HUES64 (cell line): ENCODE results near the gene KLC1.

ENCODE experiments used
- H3K27ac ChIP-seq: 2 replicates; pipeline ENCODE4 v1.7.0; 2013; ENCODE audit warnings: low read depth, low read length, inconsistent platforms
- H3K27me3 ChIP-seq: 2 replicates; pipeline ENCODE4 v1.6.1; 2013; ENCODE audit warnings: mild to moderate bottlenecking, low read length; ENCODE audit not compliant: insufficient read depth
- H3K36me3 ChIP-seq: 2 replicates; pipeline ENCODE4 v1.6.1; 2013; ENCODE audit warnings: mild to moderate bottlenecking, low read length; ENCODE audit not compliant: insufficient read depth
- H3K4me1 ChIP-seq: 2 replicates; pipeline ENCODE4 v1.6.1; 2013; ENCODE audit warnings: mild to moderate bottlenecking, low read length, moderate library complexity; ENCODE audit not compliant: insufficient read depth
- H3K4me3 ChIP-seq: 2 replicates; pipeline ENCODE4 v1.5.1; 2013; ENCODE audit warnings: mild to moderate bottlenecking, low read length, moderate library complexity
- H3K9ac ChIP-seq: 2 replicates; pipeline ENCODE4 v1.6.1; 2013; ENCODE audit warnings: mild to moderate bottlenecking, low read depth, low read length
- H3K9me3 ChIP-seq: 2 replicates; pipeline ENCODE4 v1.6.1; 2013; ENCODE audit warnings: low read depth, low read length; ENCODE audit not compliant: insufficient read depth
- WGBS: fragments of 150-250, 120-280 bp; methylation state at CpG from one replicate; pipeline ENCODE4 v1.1.7; 2013; ENCODE audit warnings: missing lambda C conversion rate; 5-methylcytosine and 5-hydroxymethylcytosine counted together

KLC1 gene

DNA sequence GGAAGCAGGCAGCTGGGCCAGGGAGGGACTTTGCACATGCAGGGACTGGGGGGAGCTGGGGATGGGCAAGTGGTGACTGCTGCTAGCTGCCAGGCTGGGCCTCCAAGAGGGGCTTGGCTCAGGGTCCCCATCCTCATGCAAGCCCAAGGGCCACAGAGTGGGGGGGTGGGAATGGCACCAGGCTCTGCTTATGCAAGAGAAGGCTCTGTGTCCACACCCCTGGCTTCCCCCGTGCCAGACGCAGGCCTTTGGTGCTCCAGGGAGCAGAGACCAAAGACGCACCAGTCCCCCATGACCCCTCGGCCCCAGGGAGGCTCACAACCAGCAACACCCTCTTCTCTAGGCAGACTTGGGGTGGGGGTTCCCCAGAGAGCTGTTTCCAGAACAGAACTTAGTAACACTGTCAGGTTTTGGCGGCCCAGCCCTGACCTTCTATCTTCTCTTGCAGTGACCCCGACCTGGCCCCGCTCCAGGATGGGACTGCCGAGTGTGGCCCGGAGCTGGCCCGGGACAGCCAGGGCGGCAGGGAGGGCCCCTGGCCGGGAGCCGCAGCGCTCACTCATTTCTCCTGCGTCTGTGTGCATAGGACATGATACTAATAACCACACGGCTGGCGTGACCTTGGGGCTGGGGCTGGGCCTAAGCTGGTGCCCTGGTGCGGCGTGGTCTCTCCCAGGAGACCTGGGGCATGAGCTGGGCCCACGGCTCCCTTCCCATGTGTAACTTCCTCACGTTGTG, 71.9 kb downstream of the KLC1 start:
- 96% methylated on average over 21 of the region's 21 CpGs for WGBS
- Histone ChIP-seq H3K27me3 (no peaks in the 10 kb centered on the region), H3K9ac (no peak overlapping the region), H3K27ac (no peak overlapping the region), H3K4me1 (no peaks in the 10 kb centered on the region), H3K9me3 (no peaks in the 10 kb centered on the region), H3K36me3 (peaks cover 82% of the 10 kb centered on the region), H3K4me3 (no peak overlapping the region)

DNA sequence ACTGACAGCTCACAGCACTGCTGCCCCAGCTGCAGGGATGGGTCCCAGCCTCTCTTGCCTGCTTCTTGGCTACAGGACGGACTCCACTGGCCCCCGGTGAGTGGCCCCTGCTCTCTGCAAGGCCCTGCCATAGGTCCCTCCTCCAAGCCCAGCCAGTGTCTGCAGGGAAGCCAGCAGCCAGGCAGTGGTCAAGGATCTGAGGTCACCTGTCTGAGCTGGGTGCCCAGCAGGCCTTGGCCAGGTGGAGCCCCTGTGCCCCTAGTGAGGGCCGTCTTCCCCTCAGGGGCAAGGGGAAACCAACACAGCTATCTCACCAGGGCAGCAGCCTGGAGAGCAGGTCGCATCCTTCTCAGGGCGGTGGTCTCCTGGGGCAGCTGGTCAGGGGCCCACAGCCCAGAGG, 73.1 kb downstream of the KLC1 start:
- H3K27ac ChIP-seq = no peak overlapping the region

DNA sequence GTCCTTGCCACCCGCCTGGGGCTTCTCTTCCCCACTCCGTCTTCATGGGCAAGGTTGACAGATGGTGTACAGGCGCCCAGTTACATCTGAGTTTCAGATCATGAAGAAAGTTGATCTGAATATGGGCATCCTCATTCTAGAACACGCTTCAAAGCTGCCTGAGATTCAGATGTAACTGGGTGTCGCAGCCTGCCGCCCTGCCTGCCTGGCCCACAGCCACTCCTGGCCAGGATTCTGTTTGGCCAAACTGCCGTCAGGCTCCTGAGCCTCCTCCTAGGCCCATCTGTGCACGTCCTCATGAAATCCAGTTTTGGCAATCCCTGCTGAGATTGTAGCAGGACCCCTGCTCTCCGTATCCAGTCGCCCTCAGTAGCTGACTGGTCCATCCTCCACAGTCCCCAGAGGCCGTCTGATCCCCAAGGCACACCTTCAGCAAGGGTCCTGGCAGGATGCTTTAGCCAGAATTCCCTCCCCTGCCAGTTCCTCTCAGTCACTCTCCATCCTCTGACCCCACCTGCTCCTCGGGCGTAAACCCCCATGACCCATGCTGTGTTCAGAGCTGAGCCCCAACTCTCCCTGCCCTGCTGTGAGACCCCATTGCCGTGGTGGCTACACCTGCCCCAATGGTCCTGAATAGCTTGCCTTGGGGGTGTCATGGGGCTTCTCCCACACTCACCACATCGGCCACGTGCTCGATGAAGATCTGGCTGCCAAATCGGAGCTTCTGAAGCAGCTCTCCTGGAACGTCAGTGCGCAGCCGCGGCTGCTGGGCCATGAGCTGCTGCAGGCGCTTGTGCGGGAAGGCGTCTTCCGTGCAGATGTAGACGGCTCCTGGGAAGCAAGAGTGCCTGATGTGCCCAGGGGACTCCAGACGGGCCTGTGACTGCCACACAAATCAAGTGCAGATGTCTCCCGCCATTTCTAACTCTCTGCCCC, 73.8 kb downstream of the KLC1 start:
- Histone ChIP-seq H3K27ac (no peak overlapping the region), H3K4me3 (no peak overlapping the region), H3K4me1 (no peaks in the 10 kb centered on the region), H3K9me3 (no peaks in the 10 kb centered on the region), H3K9ac (no peak overlapping the region), H3K27me3 (no peaks in the 10 kb centered on the region), H3K36me3 (peaks cover 91% of the 10 kb centered on the region)
- 96% methylated on average over 29 of the region's 29 CpGs for WGBS

More for the DNA sequence above, 73.1 kb downstream of the KLC1 start:
- no peaks in the 10 kb centered on the region for H3K27me3 ChIP-seq
- no peaks in the 10 kb centered on the region for H3K9me3 ChIP-seq
- H3K4me1 ChIP-seq = no peaks in the 10 kb centered on the region
- no peak overlapping the region for H3K4me3 ChIP-seq
- no peak overlapping the region for H3K9ac ChIP-seq
- H3K36me3 ChIP-seq = peaks cover 89% of the 10 kb centered on the region
- WGBS = 95% methylated on average over 5 of the region's 5 CpGs

DNA sequence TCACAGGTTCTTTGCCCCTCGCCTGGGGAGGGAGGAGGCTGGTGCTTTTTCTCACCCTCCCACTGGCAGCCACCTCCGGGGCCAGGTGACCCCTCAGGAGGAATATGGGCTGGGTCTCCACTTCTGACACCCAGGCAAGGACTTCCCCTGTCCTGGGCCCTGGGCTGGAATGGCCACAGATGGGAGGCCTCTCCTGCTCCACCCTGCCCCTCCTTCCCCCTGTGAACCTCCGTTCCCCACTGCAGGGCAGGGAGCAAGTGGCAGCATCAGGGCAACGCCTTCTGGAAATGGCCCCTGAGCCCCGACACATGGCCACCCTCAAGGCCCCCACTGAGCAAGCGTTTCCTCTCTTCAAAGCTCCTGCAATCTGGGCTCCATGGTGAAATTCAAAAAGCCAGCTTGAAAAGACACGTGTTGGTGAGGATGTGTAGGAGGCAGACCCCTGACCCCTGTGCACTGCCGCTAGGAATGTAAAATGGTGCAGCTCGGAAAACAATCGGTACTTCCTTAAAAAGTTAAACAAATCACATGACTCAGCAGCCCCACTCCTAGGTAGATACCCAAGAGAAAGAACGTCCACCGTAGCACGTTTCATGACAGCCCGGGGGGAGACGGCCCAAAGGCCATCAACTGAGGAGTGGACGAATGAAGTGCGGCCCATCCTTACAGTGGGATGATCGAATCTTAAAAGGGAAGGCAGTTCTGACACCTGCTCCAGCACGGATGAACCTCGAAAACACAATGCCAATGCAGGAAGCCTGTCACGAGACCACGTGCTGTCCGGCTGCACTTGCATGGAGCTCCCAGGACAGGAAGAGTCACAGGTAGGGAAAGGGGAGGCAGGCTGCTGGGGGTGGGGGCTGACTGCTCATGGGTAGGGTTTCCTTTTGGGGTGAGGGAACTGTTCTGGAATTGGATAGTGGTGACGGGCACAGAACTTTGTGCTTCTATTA, 74.7 kb downstream of the KLC1 start:
- WGBS = 92% methylated on average over 22 of the region's 24 CpGs
- H3K9ac ChIP-seq = no peak overlapping the region
- peaks cover 93% of the 10 kb centered on the region for H3K36me3 ChIP-seq
- no peak overlapping the region for H3K4me3 ChIP-seq
- H3K4me1 ChIP-seq = no peaks in the 10 kb centered on the region
- H3K27me3 ChIP-seq = no peaks in the 10 kb centered on the region
- no peaks in the 10 kb centered on the region for H3K9me3 ChIP-seq
- no peak overlapping the region for H3K27ac ChIP-seq

DNA sequence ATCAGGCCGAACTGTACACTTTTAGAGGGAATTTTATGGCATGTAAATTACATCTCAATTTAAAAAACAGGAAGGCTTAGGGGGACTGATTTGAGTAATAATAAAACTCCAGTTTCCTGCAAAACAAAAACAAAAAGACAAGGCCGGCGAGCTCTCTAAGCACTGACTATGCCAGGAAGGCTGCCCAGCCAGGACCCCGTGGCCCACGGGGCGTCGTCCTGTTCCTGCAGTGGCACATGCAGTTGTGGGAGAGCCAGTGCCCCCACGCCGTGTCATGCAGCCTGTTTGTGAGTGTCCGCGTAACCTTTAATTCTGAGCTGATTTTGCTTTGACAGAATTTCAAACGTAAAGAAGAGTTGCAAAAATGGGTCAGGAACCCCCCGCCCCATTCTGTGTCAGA, 75.7 kb downstream of the KLC1 start:
- Histone ChIP-seq H3K9me3 (no peaks in the 10 kb centered on the region), H3K36me3 (peaks cover 93% of the 10 kb centered on the region), H3K4me1 (no peaks in the 10 kb centered on the region), H3K27me3 (no peaks in the 10 kb centered on the region), H3K4me3 (no peak overlapping the region), H3K27ac (0 out of 2 replicates have a peak overlapping the region, but pooled peaks have one; percentile 18), H3K9ac (no peak overlapping the region)
- WGBS = 95% methylated on average over 13 of the region's 13 CpGs

DNA sequence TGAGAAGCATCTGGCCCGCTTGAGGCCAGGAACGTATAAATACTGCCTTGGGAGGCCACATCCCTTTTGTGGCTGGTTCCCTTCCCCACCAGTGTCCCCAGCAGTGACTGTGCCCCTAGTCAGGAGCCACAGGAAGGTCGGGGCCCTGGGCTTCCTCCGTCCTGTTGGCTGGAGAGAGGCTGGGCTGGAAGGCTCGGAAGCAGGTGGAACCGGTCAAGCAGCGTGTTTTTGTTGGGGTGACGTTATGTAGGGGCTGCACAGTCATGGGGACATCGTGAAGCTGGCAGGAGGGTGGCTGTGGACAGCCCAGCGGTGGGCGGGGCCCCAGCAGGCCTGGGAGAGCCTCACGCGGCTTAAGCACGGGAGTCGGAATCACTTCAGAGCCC, 76.1 kb downstream of the KLC1 start:
- H3K36me3 ChIP-seq = peaks cover 93% of the 10 kb centered on the region
- H3K27ac ChIP-seq = 0 out of 2 replicates have a peak overlapping the region, but pooled peaks have one; percentile 18
- WGBS = 94% methylated on average over 15 of the region's 15 CpGs

DNA sequence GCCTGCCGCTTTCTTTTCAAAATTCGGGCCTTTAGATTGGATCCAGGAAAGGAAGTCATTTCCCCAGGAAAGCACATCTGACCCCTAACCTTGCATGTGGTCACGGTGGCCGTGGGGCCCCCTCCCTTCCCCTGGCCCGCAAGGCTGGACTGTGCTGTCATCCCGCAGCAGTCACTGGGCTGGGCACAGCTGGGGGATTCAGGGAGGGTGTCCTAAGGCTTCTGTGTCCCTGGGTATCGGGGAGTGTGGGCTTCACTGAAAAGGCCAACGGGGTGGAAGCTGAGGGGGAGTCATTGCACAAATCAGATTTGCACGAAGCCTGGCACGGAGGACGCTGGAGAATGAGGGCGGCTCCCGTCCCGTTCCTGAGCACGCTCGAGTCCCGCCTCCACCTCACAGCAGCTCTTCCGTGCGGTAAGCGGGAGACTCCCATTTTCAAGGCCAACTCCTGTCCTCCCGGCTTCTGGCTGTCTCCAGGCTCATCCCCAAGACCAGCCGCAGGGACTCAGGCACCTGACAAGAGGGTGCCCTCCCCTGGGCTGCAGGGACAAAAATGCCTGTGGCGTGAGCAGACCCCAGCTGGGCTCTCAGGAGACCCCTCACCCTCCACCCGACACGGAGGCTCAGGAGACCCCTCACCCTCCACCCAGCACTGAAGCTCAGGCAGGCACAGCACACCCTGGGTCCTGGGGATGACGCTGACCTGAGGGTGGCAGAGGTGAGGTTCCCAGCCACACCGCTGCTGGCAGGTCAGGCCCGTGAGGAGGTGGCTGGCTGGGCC, 76.7 kb downstream of the KLC1 start:
- Histone ChIP-seq H3K9me3 (no peaks in the 10 kb centered on the region), H3K27ac (0 out of 2 replicates have a peak overlapping the region, but pooled peaks have one; percentile 41), H3K9ac (no peak overlapping the region), H3K27me3 (no peaks in the 10 kb centered on the region), H3K36me3 (peaks cover 90% of the 10 kb centered on the region), H3K4me3 (no peak overlapping the region), H3K4me1 (peaks cover 2% of the 10 kb centered on the region; the same call in 1 of the 2 replicates)
- 93% methylated on average over 28 of the region's 28 CpGs for WGBS

More for the DNA sequence above, 76.1 kb downstream of the KLC1 start:
- Histone ChIP-seq H3K27me3 (no peaks in the 10 kb centered on the region), H3K9me3 (no peaks in the 10 kb centered on the region), H3K4me1 (no peaks in the 10 kb centered on the region), H3K9ac (no peak overlapping the region), H3K4me3 (no peak overlapping the region)

DNA sequence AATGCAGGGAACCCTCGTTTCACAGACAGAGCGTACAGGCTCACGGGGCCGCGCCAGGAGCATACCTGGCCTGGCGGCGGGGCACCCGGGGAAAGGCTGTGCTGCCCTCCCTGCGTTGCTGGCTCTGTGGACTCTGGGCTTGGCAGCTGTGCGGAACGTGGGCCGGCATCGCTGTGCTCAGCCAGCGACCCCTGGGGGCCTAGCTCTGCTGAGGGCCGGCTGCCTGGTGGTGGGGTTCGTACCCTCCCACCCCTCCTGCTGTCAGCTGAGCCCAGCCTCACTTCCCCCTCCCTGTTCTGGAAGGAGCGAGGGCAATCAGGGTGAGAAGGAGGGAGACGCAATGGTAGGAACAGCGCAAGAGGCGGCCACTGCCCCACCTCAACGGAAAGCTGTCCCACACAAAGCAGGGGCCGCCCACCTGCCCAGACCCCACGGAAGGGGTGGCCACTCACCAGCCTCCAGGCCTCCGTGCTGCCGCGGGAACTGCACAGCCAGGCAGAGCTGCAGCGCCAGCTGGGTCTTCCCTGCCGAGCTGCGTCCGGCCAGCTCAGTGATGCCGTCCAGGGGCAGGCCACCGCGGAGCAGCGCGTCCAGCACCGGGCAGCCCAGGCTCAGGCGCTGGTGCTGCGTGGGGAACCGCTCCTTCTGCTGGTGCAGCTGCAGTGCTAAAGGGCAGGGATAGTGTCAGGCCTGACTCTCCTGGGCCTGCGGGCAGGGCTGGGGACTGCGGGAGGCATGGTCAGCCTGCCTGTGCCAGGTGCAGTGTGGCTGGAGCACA, 77.7 kb downstream of the KLC1 start:
- peaks cover 13% of the 10 kb centered on the region; the same call in 1 of the 2 replicates for H3K4me1 ChIP-seq
- H3K27me3 ChIP-seq = no peaks in the 10 kb centered on the region
- peaks cover 89% of the 10 kb centered on the region for H3K36me3 ChIP-seq
- H3K9ac ChIP-seq = no peak overlapping the region
- no peaks in the 10 kb centered on the region for H3K9me3 ChIP-seq
- 95% methylated on average over 40 of the region's 41 CpGs for WGBS
- H3K4me3 ChIP-seq = no peak overlapping the region
- H3K27ac ChIP-seq = no peak overlapping the region

DNA sequence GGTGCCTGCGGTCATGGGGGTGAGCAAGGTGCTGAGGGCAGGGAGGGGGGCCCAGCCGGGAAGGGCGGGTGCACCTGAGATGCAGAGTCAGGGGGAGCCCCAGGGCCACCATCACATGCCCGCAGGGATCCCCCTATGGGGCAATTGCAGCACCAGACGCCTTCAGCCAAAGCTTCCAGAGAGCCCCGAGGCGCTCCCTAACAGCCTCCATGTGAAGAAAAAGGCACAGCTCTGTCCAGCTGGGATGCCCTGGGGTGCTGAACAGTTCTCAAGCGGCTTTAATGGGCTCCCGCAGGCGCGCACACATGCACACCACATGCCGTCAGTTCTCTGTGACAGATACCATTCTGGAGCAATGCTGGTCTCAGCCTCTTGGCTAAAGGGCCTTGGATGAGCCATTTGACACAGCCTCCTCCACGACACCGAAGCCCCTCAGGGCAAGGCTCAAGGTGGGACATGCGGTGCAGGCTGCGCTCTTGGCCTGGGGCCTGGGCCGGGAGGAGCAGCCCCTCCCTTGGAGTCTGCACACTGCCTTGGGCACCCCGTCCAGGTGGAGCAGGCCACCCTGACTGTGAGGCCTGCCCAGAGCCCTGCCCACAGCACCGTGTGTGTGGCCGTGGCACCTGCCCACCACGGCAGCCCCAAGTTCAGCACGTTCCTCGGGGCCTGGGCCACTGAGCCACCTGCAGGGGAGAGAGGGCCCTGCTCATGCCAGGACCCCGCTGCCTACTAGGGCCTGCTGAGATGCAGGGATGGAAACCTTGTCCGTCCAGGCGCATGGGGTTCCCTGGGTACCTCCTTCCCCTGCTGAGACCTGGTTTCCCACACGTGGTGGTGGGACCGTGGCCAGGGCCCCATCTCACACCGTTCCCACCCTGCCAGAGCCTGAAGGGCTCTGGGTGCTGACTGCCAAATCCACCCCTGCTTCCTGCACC, 78.6 kb downstream of the KLC1 start:
- Histone ChIP-seq H3K4me3 (no peak overlapping the region), H3K4me1 (peaks cover 13% of the 10 kb centered on the region; the same call in 1 of the 2 replicates), H3K9me3 (no peaks in the 10 kb centered on the region), H3K27me3 (no peaks in the 10 kb centered on the region), H3K9ac (no peak overlapping the region), H3K27ac (no peak overlapping the region), H3K36me3 (peaks cover 81% of the 10 kb centered on the region)
- WGBS = 94% methylated on average over 29 of the region's 29 CpGs
